ENCODE measurements around the gene CHID1. TPM values are rescaled to one million over a fixed set of nuclear protein-coding genes. Genes with fewer than 3 reads are reported as not detected.

CHID1 gene
- total RNA-seq (ENCODE audit: low replicate concordance), result 35.1 and 47.2 TPM in 2 replicates

GRCh38 chr11:910589-911030 is at the start of gene CHID1:
TSS of gene CHID1 (minus strand) at chr11:910810. CDS start at chr11:904816, 5,994 bp downstream.
- peak within 1 kb of the TSS; percentile 82 for H3K4me3 ChIP-seq (ENCODE audit: low read depth, low read length)
- peak; percentile 64 for DNase-seq (ENCODE audit: low read depth)
- TF ChIP-seq, protein P1, sequence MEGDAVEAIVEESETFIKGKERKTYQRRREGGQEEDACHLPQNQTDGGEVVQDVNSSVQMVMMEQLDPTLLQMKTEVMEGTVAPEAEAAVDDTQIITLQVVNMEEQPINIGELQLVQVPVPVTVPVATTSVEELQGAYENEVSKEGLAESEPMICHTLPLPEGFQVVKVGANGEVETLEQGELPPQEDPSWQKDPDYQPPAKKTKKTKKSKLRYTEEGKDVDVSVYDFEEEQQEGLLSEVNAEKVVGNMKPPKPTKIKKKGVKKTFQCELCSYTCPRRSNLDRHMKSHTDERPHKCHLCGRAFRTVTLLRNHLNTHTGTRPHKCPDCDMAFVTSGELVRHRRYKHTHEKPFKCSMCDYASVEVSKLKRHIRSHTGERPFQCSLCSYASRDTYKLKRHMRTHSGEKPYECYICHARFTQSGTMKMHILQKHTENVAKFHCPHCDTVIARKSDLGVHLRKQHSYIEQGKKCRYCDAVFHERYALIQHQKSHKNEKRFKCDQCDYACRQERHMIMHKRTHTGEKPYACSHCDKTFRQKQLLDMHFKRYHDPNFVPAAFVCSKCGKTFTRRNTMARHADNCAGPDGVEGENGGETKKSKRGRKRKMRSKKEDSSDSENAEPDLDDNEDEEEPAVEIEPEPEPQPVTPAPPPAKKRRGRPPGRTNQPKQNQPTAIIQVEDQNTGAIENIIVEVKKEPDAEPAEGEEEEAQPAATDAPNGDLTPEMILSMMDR (IDR thresholded peaks at IDR 0.05; ENCODE audit: insufficient read depth, low read length), result no peak

DNA sequence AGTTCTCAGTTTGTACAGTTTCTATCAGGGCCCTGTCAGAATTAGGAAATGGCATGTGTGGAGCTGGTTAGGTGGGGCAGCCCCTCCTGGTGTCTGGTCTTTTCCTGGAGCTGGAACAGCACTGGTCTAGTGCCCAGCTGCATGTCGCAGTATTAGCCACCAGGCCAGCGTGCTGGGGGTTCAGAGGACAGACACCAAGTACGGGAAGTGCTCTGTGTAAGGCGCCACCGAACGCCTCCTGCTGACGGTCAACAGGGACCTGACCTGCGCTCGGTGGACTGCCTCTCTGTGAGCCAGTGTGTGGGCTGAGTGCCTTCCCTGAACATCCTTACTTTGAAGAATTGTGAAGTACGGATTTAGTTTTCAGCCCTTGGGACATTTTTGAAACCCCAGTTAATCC is 49.0 kb upstream of the CHID1 start:
- TF ChIP-seq, protein P1 (IDR thresholded peaks at IDR 0.05; ENCODE audit: insufficient read depth, low read length), result no peak
- DNase-seq (ENCODE audit: low read depth), result no peak
- H3K4me3 ChIP-seq (ENCODE audit: low read depth, low read length), result no peak overlapping the region

DNA sequence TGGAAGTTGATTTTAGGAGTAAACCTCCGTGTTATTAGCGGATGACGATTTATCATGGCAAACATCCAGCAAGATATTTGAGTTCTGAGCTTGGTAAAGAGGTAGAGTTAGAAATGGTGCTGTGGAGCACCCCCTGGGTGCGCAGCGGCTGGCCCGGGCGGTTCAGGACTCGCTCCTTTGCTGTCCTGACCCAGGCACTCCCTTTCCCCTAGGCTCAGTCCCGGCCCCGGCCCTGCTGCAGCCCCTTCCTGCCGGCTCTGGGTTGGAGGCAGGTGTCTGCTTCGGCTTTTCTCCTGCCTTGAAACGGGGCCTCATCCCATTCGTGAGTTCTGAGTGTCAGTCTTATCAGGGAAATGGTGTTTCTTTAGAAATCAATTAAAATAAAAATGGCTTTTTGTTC is 48.4 kb upstream of the CHID1 start:
- DNase-seq (ENCODE audit: low read depth), result no peak
- TF ChIP-seq, protein P1 (IDR thresholded peaks at IDR 0.05; ENCODE audit: insufficient read depth, low read length), result no peak
- no peak overlapping the region for H3K4me3 ChIP-seq (ENCODE audit: low read depth, low read length)

GRCh38 chr11:958101-958500 is 47.5 kb upstream of the CHID1 start:
- H3K4me3 ChIP-seq (ENCODE audit: low read depth, low read length), result no peak overlapping the region
- no peak for DNase-seq (ENCODE audit: low read depth)
- TF ChIP-seq, protein P1 (IDR thresholded peaks at IDR 0.05; ENCODE audit: insufficient read depth, low read length), result no peak

DNA sequence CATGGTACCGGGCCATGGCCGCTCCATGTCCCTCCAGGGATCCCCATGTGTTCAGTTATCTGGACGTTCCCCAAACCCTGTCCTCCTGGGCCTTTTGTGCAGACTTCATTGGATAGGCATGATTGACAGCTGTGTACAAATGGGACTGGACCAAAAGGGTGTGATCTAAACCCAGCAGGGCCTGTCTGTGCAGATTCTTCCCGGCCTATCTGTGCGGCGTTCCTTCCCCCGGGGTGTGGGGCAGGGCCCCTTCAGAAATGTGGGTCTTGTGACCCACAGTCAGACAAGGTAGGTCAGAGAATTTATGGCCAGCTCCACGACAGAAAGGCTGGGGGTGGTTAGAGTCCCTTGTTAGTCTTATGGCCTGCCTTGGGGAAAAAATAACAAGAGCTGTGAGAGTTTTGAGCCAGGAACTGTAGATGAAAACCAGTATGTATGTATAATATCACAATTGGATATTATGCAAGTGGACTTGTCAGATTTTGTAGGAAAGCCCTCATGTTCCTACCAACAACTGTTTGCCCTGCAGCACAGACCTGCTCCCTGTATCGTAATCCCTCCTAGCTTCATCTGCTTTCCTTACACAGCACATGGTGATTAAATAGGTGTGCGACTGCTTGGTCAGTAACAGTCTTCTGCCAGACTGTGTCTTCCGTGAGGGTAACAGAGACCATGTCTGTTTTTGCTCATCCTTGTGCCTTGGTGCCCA is 46.8 kb upstream of the CHID1 start:
- TF ChIP-seq, protein P1 (IDR thresholded peaks at IDR 0.05; ENCODE audit: insufficient read depth, low read length), result no peak
- no peak for DNase-seq (ENCODE audit: low read depth)
- H3K4me3 ChIP-seq (ENCODE audit: low read depth, low read length), result no peak overlapping the region

GRCh38 chr11:955154-956063 is 44.8 kb upstream of the CHID1 start:
- TF ChIP-seq, protein P1 (IDR thresholded peaks at IDR 0.05; ENCODE audit: insufficient read depth, low read length), result no peak
- H3K4me3 ChIP-seq (ENCODE audit: low read depth, low read length), result no peak overlapping the region
- no peak for DNase-seq (ENCODE audit: low read depth)
